CD4-positive, alpha-beta T cell treated with Interleukin-10 for 1 hour (primary cell): ENCODE results near the gene CTSO.

ENCODE experiments used
- DNase-seq: peaks from one replicate; pipeline ENCODE4 v3.0.0-alpha.2; 2020

The CTSO gene, protein sequence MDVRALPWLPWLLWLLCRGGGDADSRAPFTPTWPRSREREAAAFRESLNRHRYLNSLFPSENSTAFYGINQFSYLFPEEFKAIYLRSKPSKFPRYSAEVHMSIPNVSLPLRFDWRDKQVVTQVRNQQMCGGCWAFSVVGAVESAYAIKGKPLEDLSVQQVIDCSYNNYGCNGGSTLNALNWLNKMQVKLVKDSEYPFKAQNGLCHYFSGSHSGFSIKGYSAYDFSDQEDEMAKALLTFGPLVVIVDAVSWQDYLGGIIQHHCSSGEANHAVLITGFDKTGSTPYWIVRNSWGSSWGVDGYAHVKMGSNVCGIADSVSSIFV

DNA sequence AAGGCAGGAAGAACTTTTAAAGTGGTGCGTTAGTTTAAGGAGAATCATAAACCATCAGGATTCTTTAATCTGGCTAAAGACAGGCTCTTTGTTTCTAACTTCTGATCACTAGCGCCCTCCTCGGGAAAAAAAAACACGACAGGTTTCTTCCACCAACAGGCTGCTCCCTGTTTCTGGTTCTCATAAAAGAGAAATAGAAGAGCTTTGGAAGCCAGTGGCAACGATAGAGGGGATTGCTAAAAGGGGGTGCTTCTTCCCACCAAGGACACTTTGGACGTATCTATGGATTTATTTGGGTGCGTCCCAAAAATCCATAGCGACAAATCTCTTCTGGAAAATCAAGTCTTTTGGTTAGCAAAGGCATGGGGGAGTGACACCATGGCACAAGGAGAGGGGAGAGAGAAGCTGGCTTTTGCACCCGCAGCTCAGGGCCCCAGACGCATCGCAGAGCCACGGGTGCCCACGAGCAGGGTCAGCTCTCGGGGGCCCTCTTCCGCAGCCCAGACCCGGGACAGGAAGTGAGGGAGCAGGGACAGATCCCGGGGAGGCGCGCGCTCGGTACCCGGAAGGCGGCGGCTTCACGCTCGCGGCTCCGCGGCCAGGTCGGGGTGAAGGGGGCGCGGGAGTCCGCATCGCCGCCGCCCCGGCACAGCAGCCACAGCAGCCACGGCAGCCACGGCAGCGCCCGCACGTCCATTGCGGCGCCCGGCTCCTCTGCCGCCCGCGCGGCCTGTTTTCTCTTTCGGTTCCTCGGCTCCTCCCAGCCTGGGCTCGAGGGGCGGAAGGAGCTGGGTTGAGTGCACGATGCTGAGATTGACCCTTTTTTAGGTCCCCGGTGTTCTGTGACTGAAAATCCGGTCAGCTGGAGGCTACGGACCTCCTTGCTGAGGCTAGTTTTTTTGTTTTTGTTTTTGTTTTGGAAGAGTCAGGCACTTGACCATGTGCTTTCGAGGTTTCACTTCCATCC is at the start of gene CTSO:
Gene CTSO, minus strand, starts transcription at position 716 of the 967 bp plus-strand sequence. Its CDS starts 19 bp downstream, at position 697.
- DNase-seq: peak; percentile 76

GRCh38 chr4:156000491-156000890 is 46.8 kb upstream of the CTSO start:
- no peak for DNase-seq

DNA sequence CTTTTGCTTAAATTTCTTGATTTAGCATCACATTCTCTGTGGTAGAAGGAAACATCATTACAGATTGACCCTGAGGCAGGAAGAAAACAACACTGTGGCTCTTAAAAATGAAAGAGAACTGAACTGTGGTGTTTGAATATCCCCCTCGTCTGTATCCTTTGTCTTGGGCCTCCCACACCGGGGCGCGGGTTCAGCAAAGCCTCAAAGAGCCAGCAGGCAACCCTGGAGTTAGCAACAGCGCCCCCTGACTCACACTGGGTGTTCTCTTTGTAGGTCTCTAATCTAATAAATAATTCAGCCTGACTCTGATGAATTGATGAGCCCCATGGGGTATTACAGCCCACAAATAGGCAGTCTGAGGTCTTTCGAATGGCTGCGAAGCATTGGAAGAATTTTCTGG is 46.1 kb upstream of the CTSO start:
- DNase-seq: no peak

- no peak for DNase-seq
Observed at GRCh38 chr4:155995069-155995468, 41.4 kb upstream of the CTSO start.

GRCh38 chr4:155984106-155984797 is 30.6 kb upstream of the CTSO start:
- no peak for DNase-seq

DNA sequence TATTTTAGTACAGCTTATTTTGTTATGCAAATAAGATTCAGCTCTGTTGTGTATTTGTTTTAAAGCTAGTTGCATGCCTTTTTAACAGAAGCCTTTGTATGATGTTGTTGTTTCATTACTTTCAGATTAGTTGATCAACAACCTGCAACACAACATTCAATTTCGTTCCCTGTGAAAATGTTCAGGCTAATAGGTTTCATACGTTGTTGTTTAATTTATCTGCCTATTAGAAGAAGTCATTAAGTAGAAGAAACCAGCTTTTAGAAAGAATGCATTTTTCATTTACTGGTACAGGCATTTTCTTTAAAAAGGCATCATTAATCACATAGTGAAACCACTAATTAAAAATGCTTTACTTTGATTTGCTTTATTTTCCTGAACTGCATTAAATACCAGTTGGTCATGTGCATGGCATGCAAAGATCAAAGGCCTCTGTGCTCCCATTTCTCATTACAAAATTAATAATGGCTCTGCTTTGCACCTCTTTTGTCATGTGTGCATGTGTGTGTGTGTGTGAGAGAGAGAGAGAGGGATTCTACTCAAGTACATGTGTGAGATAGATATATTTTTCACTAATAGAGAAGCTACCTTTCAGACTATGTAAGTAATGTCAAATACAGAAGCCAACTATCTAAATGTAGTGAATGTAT is 29.2 kb upstream of the CTSO start:
- DNase-seq: no peak

- DNase-seq: no peak
Observed at GRCh38 chr4:155978810-155979209, 25.1 kb upstream of the CTSO start.

DNA sequence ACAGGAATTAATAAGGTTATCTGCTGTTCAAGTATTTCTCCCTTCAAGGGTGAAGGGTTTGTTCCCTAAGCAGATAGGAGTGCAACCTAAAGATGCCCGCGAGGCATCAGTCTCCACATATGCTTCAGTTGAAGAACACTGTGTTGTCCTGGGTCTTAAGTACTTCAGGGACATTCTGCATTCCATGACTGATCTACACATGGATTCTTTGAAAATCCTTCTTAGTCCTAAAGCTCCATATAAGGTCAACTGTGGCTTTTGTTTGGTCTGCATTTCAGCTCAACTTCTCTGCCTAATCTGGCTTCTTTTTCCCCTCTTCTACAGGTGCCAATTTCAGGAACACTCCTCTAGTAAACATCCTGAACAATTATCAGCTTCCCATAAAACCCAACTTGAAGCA is 21.8 kb upstream of the CTSO start:
- DNase-seq: no peak

GRCh38 chr4:155974996-155975395 is 21.3 kb upstream of the CTSO start:
- DNase-seq: no peak

DNA sequence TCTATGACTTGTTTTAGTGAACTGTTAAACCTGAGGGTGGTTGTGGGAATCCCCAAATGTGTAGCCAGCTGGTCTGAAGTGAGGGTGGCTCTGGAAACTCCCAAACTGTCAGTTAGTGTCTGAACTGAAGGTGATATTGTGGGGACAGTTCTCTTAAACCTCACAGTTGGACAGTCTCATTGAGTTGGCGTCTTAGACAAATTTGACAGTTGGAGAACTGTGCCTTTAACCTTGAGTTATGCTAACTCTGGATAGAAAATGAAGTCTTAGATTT is 20.7 kb upstream of the CTSO start:
- no peak for DNase-seq

DNA sequence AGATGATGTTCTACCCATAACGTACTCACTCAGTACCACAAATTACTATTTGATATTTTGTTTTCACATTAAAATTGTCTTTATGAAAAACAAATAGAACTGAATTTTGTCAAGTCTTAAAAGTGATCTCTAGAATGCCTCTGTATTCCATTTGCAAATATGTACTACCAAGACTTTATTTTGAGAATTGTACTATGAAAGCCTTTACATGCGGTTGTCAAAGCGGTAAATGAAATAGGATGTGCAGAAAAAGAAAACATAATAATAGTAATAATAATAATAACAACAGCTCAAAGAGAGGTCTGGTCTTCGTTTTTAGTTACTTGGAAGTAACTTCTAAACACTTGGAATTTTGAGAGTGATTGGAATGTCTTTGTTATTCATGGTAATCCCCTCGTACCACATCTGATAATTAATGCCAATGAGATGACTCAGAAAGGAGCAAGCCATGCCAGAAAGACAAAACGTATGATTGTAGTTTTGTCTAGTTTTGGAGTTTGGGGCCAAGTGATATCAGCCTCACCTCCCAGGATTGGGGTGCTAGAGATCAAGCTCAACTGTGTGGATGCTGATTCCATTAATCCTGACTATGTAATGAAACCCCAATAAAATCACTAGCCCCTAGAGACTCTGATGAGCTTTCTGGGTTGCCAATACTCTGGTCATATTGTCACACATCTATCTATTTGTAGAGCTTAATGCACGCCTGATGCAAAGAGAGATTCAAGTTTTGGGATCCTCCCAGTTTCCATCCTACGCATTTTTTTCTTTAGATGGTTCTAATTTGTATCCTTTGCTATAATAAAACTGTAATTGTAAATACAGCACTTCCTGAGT is 20.2 kb upstream of the CTSO start:
- no peak for DNase-seq

DNA sequence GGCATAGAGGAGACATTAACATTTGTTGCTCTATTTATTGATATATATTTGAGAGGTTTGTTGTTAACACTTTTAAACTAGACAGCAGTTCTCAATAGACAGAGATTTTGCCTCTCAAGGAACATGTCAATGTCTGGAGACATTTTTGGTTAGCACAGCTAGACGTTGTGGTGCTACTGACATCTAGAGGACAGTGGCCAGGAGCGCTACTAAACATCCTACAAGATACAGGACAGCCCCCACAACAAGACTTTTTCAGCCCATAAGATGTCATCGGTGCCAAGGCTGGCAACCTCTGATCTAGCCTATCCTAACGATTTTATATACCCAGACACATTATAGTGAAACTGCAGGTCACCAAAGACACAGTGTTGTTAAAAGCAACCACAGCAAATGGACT is 18.4 kb upstream of the CTSO start:
- no peak for DNase-seq

GRCh38 chr4:155966731-155967395 is 13.2 kb upstream of the CTSO start:
- DNase-seq: no peak

- DNase-seq: no peak
Observed at GRCh38 chr4:155966171-155966570, 12.5 kb upstream of the CTSO start.

DNA sequence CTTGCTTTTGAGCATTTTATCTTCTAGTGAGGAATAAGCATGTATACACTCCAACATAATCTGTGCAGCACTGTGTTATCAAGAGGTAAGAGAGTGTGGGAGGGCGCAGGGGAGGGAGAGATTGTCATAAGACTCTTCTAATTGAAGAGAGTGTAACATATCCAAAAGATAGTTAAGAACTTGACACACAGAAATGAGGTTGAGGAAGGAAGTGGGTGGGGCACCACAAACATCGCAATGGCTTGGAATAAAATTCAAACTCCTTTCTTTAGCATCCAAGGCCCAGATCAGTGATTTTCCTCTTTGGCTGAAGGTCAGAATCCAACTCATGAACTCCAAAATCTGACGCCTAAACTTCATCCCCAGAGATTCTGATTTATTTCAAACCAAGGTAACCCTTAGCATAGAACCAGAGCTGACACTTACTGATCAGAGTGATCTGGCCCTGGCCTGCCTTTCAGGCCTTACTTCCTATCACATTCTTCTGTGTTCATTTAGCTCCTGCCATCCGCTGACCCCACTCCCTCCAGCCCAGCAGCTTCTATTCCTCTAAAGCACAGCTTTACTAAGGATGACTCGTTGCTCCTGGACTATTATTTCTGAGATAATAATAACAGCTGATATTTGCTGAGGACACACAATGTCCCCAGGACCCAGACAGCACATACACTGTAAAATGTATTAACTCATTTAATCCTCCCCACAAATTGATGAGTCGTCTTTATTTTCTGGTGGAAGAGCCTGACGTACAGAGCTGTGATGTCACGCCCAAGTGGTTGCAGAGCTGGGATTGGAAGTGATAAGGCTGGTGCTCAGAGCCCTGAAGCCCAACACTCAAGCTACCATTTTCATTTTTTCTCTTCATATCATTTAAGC is 10.6 kb upstream of the CTSO start:
- no peak for DNase-seq

DNA sequence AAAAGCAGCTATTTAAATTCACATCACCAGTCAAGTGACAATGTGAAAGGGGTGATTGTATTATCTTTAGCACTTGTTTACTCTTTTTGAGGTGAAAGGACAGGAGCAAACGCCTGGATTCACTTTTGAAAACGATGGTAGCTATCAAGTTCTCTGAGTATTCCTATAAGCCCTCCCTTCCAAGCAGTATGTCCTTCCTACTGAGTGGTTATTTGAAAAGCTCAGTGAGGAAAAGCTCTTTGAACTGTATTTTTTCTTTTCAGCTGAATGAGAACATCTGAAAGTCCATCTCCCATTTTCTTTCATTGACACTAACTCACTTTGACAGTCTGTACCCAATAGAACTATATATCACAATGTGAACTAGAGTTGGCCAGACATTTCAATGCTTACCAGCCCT is 9.1 kb upstream of the CTSO start:
- DNase-seq: no peak

DNA sequence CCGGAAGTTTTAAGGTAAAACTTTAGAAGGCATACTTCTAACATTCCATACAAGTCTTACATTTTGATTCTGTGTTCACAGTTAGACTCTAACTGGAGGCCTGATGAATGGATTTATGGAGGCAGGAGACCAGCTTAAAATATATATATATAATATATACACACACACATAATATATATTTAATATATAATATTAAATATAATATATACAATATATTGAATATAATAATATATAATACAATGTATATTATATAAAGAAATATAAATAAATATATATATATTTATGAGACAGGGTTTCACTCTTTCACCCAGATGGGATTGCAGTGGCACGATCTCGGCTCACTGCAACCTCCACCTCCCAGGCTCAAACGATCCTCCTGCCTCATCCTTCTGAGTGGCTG is 7.9 kb upstream of the CTSO start:
- no peak for DNase-seq

DNA sequence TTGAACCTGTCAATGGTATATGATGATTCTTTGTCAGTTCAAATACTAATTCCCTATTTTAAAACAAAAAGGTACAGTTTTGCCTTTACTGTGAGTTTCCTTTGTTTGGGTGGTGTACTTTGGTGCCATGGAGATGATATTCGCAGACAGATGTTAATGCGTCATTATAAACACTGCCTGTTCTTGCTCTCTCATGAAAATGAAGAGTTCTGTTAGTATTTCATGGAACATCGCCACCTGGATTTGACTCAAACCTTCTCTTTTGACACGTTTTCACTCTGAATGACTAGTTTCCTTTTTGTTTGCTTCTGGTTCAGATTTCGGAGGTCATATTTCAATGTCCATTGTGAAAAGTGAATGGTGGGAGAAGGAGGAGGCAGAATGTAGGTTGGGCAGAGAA is 6.9 kb upstream of the CTSO start:
- no peak for DNase-seq

- no peak for DNase-seq
Observed at GRCh38 chr4:155959417-155959816, 5.8 kb upstream of the CTSO start.

DNA sequence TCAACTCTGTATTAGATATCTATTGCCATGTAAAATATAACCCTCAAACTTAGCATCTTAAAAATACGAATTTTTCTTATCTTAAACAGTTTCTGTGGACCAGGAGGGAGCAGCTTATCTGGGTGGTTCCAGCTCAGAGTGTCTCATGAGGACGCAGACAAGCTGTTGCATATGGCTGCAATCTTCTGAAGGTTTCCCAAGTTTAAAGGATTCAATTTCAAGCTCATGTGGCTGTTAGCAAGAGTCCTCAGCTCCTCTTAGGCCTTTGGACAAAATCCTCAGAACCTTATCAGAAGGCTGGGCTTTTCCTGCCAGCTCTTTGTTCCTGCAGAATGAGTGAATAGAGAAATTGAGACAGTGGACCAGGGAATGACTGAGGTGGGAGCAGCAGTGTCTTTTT is 2.8 kb upstream of the CTSO start:
- DNase-seq: no peak

DNA sequence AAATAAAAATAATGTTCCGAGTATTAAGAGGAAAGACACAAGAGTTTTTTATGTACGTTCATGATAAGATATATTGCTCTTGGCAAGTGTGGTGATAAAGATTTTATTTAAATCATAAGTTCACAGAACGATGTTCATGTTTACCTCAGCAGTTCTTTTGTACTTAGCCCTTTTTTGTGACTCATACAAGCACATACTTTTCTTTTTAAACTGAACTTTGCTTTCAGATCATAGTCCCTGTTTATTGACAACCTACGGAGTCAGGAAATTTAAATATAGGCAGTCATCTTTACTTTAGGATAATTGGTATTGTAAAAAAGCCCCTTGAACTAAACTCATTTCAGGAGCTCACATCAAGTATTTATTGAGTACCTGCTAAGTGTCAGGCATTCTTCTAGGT is 1.3 kb upstream of the CTSO start:
- DNase-seq: no peak
